Epithelial cell of proximal tubule (primary cell): Measurements from ENCODE around the gene SPG7. TPM values are rescaled to one million over a fixed set of nuclear protein-coding genes. Genes with fewer than 3 reads are reported as not detected.
"Not testable (repeated sequence)": the region's sequence is repeated elsewhere in the genome, so short reads cannot be mapped to it uniquely, and the experiment has no call there.

Source experiments
- DNase-seq: peaks from one replicate; pipeline ENCODE4 v3.0.0-alpha.2; 2011; ENCODE audit warnings: low read depth
- H3K4me3 ChIP-seq: 2 replicates; pipeline ENCODE4 v1.5.1; 2011; ENCODE audit warnings: low read depth, mild to moderate bottlenecking, low read length
- total RNA-seq: library from RNA; depleted of rRNA; stranded (reverse); fragments of >200 nt; gene quantifications from 2 replicates; pipeline ENCODE4 v1.2.3, GENCODE V29; 2015
- TF ChIP-seq, protein P1 (sequence below): conservative IDR thresholded peaks from 2 replicates; pipeline ENCODE4 v1.5.1; 2012; ENCODE audit warnings: low read depth, mild to moderate bottlenecking, low read length

The SPG7 gene
- total RNA-seq, 1 donor from 2014 or later: 66.7 TPM

DNA sequence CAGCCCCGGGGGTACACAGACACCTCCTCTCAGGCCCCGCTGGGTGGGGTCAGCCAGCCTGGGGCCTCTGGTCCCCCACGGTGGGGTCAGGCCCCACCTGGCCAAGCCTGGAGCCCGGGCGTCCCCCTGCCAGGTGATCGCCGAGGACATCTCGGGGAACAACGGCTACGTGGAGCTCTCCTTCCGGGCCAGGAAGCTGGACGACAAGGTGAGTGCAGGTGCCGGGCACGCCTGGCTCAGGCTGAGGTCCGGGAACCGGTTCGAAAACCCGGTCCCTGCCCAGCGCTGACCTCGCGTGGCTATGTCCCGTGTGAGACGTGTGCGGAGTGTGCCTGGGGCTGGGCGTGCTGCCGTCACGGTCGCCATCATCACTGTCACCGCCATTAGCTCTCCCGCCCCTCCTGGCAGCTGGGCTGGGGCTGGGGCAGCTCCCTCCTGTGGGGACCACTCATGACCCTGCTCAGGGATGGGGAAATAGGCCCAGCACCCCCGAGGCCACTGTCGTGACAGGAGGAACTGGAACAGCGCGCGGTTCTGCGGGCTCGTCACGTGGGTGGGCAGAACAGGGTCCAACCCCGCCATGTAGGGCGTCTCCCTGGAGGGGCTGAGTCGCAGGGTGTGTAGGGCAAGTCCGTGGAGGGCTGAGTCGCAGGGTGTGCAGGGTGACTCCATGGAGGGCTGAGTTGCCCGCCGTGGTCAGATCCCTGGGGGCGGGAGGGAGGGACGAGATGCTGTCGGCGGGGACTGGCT, 75.9 kb downstream of the SPG7 start:
- no peak overlapping the region for H3K4me3 ChIP-seq
- DNase-seq: no peak
- TF ChIP-seq, protein P1, sequence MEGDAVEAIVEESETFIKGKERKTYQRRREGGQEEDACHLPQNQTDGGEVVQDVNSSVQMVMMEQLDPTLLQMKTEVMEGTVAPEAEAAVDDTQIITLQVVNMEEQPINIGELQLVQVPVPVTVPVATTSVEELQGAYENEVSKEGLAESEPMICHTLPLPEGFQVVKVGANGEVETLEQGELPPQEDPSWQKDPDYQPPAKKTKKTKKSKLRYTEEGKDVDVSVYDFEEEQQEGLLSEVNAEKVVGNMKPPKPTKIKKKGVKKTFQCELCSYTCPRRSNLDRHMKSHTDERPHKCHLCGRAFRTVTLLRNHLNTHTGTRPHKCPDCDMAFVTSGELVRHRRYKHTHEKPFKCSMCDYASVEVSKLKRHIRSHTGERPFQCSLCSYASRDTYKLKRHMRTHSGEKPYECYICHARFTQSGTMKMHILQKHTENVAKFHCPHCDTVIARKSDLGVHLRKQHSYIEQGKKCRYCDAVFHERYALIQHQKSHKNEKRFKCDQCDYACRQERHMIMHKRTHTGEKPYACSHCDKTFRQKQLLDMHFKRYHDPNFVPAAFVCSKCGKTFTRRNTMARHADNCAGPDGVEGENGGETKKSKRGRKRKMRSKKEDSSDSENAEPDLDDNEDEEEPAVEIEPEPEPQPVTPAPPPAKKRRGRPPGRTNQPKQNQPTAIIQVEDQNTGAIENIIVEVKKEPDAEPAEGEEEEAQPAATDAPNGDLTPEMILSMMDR: no peak

DNA sequence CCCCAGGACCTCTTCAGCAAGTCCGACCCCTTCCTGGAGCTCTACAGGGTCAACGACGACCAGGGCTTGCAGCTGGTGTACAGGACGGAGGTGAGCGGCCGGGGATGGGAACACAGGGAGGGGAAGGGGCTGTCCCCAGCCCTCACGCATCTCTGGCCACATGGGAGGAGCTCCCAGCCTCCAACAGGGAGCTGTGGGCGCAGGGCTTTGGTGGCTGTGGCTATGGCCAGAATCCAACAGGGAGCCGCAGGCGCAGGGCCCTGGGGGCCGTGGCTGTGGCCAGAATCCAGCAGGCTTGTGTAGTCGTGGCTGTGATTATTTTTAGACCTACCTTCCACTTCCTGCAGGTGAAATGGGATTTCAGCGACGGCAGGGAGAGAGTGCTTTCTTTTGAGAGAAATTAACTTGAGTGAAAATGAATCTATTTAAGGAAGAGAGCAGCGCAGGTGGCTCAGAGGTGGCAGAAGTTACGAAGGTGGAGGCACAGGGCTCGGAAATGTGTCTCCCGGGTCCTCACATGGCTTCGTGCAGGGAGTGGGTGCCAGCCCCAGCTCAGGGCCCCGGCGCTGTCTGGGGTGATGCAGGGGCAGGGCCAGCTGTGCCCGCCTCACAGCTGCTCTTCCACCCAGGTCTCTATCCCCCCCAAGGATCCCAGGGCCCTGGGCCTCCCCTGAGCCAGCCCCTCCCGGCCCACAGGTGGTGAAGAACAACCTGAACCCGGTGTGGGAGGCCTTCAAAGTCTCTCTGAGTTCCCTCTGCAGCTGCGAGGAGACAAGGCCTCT, 76.8 kb downstream of the SPG7 start:
- DNase-seq: no peak
- TF ChIP-seq, protein P1: no peak
- H3K4me3 ChIP-seq: no peak overlapping the region

DNA sequence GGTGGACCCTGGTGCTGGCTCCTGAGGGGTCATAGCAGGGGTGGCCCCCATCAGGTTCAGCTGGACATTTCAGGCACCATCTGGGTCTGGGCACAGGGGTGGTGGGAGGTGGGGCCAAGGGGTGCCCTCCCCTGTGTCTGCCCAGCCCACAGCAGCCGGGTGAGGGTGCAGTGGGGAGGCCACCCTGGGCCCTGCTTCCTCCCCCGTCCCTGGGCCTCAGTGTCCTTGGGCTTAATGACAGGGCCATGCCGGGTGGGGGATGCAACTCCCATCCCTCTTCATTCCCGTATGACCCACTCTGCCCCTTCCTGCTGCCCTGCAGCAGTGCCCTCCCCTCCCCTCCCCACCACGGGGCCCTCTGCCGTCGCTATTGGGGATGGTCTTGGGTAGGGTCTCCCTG, 78.0 kb downstream of the SPG7 start:
- TF ChIP-seq, protein P1: no peak

DNA sequence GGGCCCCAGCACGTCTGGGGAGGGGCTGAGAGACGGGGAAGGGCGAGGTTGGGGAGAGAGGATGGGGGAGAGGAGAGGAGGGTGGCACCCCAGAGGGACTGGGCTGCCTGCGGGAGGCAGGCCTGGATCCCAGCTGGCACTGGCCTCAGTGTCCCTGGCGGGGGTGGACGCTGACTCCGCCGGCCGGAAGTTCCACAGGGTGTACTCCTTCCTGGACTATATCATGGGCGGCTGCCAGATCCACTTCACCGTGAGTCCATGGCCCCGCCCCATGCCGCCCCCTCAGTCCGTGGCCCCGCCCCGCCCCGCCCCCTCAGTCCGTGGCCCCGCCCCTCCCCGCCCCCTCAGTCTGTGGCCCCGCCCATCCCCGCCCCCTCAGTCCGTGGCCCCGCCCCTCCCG, 78.7 kb downstream of the SPG7 start:
- DNase-seq: no peak
- no peak overlapping the region for H3K4me3 ChIP-seq
- TF ChIP-seq, protein P1: no peak

More for the DNA sequence above, 78.0 kb downstream of the SPG7 start:
- no peak overlapping the region for H3K4me3 ChIP-seq
- no peak for DNase-seq

DNA sequence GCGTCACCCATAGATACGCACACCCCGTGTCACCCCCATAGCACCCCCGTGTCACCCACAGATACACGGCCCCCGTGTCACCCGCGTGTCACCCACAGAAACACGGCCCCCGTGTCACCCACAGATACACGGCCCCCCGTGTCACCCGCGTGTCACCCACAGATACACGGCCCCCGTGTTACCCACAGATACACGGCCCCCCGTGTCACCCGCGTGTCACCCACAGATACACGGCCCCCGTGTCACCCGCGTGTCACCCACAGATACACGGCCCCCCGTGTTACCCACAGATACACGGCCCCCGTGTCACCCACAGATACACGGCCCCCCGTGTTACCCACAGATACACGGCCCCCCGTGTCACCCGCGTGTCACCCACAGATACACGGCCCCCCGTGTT, 79.5 kb downstream of the SPG7 start:
- not testable (repeated sequence) for DNase-seq, H3K4me3 ChIP-seq

DNA sequence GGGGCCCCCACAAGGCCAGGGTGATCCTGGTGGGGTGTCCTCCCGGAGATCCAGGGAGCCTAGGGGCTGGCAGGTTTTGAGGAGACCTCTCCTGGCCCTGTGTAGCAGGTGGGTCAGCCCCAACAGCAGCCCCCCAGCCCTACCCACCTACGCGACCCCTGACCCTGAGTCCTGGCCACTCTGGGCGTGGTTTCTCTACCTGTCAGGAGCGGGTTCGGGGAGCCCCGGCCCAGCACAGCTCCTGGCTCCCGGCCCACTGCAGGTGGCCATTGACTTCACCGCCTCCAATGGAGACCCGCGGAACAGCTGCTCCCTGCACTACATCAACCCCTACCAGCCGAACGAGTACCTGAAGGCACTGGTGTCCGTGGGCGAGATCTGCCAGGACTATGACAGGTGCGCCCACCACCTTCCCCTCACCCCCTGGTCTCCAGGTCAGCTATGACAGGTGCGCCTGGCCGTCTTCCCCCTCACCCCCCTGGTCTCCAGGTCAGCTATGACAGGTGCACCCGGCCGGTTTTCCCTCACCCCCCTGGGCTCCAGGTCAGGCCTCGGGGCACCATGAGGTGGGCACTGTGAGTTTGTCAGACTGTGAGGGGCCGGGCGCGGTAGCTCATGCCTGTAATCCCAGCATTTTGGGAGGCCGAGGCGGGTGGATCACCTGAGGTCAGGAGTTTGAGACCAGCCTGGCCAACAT, 80.4 kb downstream of the SPG7 start:
- no peak for DNase-seq
- no peak overlapping the region for H3K4me3 ChIP-seq
- TF ChIP-seq, protein P1: no peak

DNA sequence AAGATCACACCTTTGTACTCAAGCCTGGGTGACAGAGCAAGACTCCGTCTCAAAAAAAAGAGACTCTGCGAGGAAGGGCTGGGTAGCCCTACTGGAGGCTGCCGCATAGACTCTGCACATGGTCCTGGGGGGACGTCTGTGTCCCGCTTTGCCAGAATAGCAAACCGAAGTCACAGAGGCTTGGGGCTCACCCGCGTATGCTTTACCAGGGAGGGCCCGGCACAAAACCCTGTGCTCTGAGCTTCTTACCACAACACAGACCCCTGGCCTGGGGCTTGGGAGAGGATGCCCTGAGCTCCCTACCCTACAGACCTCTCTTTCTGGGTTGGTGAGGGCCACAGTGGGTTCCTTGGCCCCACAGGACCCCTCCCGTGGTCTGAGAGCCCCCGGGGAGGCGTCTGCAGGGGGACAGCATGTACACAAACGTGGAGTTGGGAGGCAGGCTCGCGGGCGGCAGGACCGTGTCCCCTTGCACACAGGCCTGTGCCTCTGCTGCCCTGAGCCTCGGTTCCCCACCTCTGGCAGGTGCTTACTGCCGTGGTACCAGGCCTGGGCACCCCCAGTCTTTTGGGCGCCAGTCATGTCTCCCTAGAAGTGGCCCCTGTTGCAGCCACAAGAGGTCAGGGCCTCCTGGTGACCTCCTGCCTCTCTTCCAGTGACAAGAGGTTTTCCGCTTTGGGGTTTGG, 81.2 kb downstream of the SPG7 start:
- DNase-seq: no peak
- TF ChIP-seq, protein P1: no peak
- H3K4me3 ChIP-seq: no peak overlapping the region
